ENCODE data around the gene DGKH. TPM values are rescaled to one million over a fixed set of nuclear protein-coding genes. Genes with fewer than 3 reads are reported as not detected.

DGKH gene
- polyA plus RNA-seq, 1 donor from 2014 or later: 3.5 TPM

DNA sequence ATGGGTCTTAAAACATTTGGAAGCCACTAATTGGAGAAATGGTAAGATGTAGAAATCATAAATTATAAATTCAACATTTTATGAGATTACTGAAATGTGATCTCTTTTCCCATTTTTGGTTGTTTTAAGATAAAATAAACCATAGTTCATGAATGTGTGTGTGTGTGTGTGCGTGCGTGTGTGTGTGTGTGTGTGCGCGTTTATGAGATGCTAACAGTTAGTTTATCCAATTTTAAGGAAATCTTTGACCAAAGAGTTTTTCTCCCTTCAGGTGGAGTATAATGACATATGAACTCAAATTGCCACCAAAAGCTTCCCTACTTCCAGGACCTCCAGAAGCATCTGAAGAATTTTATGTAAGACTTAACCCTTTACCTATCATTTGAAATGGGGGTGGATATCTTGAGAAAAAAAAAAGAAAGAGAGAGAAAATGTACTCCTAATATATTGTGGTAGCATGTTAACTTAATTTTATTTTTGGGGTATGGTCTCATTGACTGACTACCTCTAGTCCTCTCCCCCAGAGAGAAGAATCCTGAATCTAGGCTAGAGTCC, 125.4 kb downstream of the DGKH start:
- Histone ChIP-seq H3K9me3 (ENCODE audit: low read length) (no peaks in the 10 kb centered on the region), H3K36me3 (ENCODE audit: insufficient read depth, low read length) (no peaks in the 10 kb centered on the region), H3K27me3 (ENCODE audit: insufficient read depth, low read depth, low read length) (no peaks in the 10 kb centered on the region), H2AFZ (ENCODE audit: low read depth, low read length) (no peak overlapping the region), H3K4me2 (ENCODE audit: low read length) (no peak overlapping the region), H3K27ac (ENCODE audit: low read length) (no peak overlapping the region), H4K20me1 (ENCODE audit: insufficient read depth) (no peaks in the 10 kb centered on the region), H3K9ac (ENCODE audit: low read length) (no peak overlapping the region), H3K9me2 (ENCODE audit: insufficient read depth, low read length) (no peaks in the 10 kb centered on the region), H3K4me3 (ENCODE audit: low read length) (no peak overlapping the region), H3K79me2 (replicated peaks; ENCODE audit: insufficient read depth, low read length) (no peaks in the 10 kb centered on the region), H3F3A (ENCODE audit: insufficient read depth, low read length, poor library complexity, severe bottlenecking) (no peaks in the 10 kb centered on the region)
- TF ChIP-seq EZH2 (IDR thresholded peaks at IDR 0.05; ENCODE audit: borderline replicate concordance, insufficient read depth, low read length, poor library complexity, severe bottlenecking): no peak
- TF ChIP-seq EP300 (conservative IDR thresholded peaks at IDR 0.05; ENCODE audit: poor library complexity, severe bottlenecking): no peak
- no peak for TF ChIP-seq MXI1 (conservative IDR thresholded peaks at IDR 0.05; ENCODE audit: poor library complexity, severe bottlenecking)
- no peak for TF ChIP-seq TAF1 (IDR thresholded peaks at IDR 0.05; ENCODE audit: low read depth)
- no peak for TF ChIP-seq REST (IDR thresholded peaks at IDR 0.05; ENCODE audit: borderline replicate concordance)
- TF ChIP-seq, protein P1, sequence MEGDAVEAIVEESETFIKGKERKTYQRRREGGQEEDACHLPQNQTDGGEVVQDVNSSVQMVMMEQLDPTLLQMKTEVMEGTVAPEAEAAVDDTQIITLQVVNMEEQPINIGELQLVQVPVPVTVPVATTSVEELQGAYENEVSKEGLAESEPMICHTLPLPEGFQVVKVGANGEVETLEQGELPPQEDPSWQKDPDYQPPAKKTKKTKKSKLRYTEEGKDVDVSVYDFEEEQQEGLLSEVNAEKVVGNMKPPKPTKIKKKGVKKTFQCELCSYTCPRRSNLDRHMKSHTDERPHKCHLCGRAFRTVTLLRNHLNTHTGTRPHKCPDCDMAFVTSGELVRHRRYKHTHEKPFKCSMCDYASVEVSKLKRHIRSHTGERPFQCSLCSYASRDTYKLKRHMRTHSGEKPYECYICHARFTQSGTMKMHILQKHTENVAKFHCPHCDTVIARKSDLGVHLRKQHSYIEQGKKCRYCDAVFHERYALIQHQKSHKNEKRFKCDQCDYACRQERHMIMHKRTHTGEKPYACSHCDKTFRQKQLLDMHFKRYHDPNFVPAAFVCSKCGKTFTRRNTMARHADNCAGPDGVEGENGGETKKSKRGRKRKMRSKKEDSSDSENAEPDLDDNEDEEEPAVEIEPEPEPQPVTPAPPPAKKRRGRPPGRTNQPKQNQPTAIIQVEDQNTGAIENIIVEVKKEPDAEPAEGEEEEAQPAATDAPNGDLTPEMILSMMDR (IDR thresholded peaks at IDR 0.05; ENCODE audit: poor library complexity, severe bottlenecking): no peak
- TF ChIP-seq SMC3 (conservative IDR thresholded peaks at IDR 0.05; ENCODE audit: poor library complexity): no peak
- TF ChIP-seq RAD21 (conservative IDR thresholded peaks at IDR 0.05): no peak
- TF ChIP-seq POLR2AphosphoS5 (IDR thresholded peaks at IDR 0.05): no peak

DNA sequence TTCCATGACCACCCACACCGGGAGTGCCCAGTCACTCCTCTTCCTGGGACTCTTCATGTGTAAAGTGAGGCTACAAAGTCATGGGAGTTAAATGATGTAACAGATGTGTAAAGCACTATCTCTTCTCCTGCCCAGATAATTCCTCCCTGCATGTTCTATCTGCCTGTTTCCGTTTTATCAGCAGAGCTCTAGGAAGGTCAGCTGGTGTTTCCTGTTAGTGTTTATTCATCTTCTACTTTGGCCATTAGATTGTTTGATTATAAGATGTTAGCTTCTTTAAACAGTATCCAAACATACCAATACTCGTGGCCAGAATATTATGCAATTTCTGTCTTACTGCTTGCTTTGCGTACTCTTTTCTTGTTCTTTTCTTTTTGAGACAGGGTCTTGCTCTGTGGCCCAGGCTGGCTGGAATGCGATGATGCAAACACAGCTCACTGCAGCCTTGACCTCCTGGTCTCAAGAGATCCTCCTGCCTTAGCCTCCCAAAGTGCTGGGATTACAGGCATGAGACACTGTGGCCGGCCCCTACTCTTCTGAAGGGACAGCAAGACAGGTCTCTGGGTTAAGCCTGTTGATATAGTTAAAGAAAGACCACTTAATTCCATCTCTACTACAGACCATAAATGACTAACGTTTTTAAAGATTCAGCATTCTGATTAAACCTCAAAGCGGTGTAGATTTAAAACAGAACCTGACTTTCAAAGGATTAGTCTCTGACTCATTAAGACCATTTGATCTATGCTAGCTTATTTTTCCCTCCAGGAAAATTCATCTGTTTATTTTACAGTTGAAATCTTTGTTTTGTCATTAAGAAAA, 126.1 kb downstream of the DGKH start:
- Histone ChIP-seq H3K27me3 (ENCODE audit: insufficient read depth, low read depth, low read length) (no peaks in the 10 kb centered on the region), H3K9me2 (ENCODE audit: insufficient read depth, low read length) (no peaks in the 10 kb centered on the region), H3K79me2 (replicated peaks; ENCODE audit: insufficient read depth, low read length) (no peaks in the 10 kb centered on the region), H3K36me3 (ENCODE audit: insufficient read depth, low read length) (no peaks in the 10 kb centered on the region), H3K9me3 (ENCODE audit: low read length) (no peaks in the 10 kb centered on the region), H3K4me2 (ENCODE audit: low read length) (no peak overlapping the region), H4K20me1 (ENCODE audit: insufficient read depth) (no peaks in the 10 kb centered on the region), H3K9ac (ENCODE audit: low read length) (no peak overlapping the region), H3F3A (ENCODE audit: insufficient read depth, low read length, poor library complexity, severe bottlenecking) (no peaks in the 10 kb centered on the region), H2AFZ (ENCODE audit: low read depth, low read length) (no peak overlapping the region), H3K27ac (ENCODE audit: low read length) (no peak overlapping the region), H3K4me3 (ENCODE audit: low read length) (no peak overlapping the region)
- TF ChIP-seq EZH2 (IDR thresholded peaks at IDR 0.05; ENCODE audit: borderline replicate concordance, insufficient read depth, low read length, poor library complexity, severe bottlenecking): no peak
- TF ChIP-seq MXI1 (conservative IDR thresholded peaks at IDR 0.05; ENCODE audit: poor library complexity, severe bottlenecking): no peak

Measured in neural cell (in vitro differentiated cells).